ENCODE data around the gene CLPSL2. TPM values are rescaled to one million over a fixed set of nuclear protein-coding genes. Genes with fewer than 3 reads are reported as not detected.

Gene CLPSL2
- total RNA-seq, 1 experiment from 2014 or later, result not detected

DNA sequence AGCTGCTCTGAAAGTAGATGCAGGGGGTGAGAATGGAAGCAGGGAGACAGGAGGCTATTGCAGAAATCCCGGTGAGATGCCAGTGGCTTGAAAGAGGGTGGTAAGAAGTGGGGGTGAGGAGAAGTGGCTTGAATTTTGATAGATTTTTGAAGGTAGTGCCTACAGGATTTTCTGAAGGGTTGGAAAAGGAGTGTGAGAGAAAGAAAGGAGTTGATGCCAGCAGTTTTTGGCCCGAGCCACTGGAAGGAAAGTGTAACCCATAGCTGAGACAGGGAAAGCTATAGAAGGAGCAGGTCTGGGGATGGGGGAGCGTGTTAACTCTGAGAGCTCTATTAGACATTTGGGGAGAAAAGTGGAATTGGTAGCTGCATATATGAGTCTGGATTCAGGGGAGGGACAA is 29.9 kb upstream of the CLPSL2 start:
- no peak for DNase-seq (ENCODE audit: low read depth)

- DNase-seq (ENCODE audit: low read depth), result no peak
Measured at GRCh38 chr6:35747877-35748276, 28.5 kb upstream of the CLPSL2 start.

DNA sequence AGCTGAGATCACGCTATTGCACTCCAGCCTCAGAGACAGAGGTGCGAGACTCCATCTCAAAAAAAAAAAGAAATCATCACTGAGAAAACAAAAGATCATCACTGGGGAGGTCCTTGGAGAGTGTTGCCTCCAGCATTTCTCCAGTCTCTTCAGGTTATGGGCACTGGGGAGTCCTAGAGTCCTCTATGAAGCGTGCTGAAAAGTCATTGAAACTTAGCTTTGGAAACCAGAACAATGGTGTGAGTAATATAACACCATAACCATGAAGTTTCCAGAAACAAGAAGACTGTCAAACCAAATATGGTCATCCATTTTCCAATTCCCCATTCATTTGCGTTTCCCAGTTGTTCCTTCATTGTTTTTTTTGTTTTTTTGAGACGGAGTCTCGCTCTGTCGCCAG is 25.8 kb upstream of the CLPSL2 start:
- DNase-seq (ENCODE audit: low read depth), result no peak

GRCh38 chr6:35751594-35751993 is 24.8 kb upstream of the CLPSL2 start:
- no peak for DNase-seq (ENCODE audit: low read depth)

DNA sequence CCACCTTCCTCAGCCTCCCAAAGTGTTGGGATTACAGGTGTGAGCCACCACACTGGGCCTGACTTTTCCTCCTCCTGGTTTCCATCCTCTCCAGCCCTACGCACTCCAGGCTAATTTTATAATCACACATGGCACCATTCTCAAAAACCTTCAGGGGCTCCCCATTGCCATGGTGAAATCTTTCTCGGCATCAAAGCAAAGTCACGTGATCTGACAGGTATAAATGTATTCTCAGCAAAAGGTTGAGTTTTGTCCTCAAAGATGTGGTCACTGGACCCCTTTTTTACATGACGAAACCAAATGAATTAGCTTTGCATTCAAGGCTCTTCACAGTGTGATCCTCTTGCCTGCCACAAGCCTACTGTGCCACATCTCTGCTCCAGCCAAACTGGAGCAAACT is 24.1 kb upstream of the CLPSL2 start:
- no peak for DNase-seq (ENCODE audit: low read depth)

- peak; percentile 61 for DNase-seq (ENCODE audit: low read depth)
Measured at GRCh38 chr6:35754452-35755277, 21.7 kb upstream of the CLPSL2 start.

DNA sequence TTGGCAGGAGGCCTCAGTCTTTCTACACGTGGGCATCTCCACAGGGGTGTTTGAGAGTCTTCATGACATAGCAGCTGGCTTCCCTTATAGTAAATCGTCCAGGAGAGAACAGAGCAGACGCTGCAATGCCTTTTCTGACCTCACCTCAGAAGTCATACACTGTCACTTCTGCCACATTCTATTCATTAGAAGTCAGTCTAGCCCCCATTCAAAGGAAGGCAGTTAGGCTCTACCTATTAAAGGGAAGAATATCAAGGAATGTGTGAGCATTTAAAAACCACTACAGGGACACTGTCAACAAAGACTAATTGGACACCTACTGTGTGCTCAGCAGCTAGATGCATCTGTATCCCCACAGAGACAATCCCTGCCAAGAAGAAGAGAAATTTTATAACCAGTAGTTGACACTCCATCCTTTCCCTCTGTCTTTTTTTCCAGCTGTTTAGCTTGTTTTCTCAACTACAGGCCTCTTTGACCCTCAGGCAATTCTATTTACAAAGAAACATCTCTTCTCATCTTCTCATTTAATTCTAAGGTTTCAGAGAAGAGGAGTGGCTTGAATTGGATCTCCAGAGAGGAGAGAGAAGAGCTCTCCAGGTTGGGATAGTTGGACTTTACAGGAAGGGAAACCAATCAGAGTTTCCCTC is 21.0 kb upstream of the CLPSL2 start:
- DNase-seq (ENCODE audit: low read depth), result no peak

DNA sequence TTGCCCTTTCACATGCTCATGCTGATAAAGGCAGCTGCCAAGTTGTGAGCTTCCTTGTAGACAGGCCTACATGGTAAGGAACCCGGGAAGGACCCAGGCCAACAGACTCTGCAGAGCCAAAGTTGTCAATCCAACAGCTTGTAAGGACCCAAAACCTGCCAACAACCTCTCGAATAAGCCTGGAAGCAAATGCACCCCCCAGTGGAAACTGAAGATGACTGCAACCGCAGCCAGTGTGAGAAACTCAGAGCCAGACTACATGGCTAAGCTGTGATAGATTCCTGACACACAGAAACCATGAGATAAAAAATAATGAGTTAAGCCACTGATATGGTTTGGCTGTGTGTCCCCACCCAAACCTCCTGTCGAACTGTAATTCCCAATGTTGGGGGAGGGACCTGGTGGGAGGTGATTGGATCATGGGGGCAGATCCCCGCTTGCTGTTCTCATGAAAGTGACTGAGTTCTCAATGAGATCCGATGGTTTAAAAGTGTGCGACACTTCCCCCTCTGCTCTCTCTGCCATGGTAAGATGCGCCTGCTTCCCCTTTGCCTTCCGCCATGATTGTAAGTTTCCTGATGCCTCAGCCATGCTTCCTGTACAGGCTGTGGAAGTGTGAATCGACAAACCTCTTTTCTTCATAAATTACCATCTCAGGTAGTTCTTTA is 18.8 kb upstream of the CLPSL2 start:
- peak; percentile 66 for DNase-seq (ENCODE audit: low read depth)

DNA sequence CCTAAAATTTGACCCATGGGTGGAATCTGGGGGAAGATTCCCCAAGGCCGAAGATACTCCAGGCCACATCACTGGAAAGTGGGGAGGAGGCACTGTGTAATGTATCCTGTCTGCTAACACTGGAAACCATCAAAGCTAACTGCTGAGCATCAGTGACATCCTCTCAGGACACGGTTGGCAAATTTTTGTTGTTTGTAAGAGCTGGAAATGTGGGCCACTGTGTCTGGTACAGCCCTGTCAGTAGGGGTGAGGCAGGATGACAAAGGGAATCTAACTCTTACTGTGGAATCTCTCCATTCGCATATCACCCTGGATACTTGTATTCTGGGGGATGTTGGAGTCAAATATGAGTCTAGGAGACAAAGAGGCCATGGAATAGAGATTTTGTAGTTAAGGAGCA is 17.0 kb upstream of the CLPSL2 start:
- DNase-seq (ENCODE audit: low read depth), result no peak

DNA sequence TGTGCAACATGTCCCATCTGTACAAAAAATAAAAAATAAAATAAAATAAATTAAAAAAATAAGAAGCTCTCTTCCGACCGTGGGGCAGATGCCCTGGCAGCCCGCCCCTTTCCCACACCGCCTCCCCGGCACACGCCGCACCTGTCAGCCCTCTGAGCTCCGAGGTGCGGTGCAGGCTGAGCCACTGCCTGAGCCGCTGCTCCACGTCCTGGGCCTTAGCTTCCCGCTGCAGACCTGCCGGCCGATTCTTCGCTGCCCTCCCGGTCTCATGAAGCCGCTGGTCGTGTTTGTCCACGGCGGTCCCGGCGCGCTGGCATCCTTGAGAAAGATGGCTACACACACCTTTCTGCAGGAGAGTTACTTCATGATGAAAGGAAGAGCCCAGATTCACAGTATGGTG is 10.7 kb upstream of the CLPSL2 start:
- DNase-seq (ENCODE audit: low read depth), result no peak

DNA sequence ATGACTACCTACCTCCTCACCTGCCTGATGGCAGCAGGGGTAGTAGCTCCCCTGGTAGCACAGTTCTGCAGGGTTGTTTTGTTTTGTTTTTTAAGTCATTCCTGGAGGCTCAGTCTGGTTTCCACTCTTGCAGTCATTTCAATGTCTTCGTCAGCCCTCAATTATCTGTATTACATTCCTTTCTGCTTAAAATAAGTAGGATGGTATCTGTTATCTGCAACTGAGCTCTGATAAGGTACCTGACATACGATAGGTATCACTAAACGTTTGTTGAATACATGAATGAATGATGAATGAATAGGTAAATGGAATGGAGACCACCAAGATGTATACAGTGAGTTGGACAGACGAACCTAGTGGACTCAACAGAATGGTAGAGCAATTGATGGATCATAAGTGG is 7.2 kb upstream of the CLPSL2 start:
- no peak for DNase-seq (ENCODE audit: low read depth)

GRCh38 chr6:35771343-35771627 is 5.1 kb upstream of the CLPSL2 start:
- DNase-seq (ENCODE audit: low read depth), result no peak

GRCh38 chr6:35774116-35774794 is 2.1 kb upstream of the CLPSL2 start:
- no peak for DNase-seq (ENCODE audit: low read depth)

- no peak for DNase-seq (ENCODE audit: low read depth)
Measured at GRCh38 chr6:35775031-35775430, 1.4 kb upstream of the CLPSL2 start.

DNA sequence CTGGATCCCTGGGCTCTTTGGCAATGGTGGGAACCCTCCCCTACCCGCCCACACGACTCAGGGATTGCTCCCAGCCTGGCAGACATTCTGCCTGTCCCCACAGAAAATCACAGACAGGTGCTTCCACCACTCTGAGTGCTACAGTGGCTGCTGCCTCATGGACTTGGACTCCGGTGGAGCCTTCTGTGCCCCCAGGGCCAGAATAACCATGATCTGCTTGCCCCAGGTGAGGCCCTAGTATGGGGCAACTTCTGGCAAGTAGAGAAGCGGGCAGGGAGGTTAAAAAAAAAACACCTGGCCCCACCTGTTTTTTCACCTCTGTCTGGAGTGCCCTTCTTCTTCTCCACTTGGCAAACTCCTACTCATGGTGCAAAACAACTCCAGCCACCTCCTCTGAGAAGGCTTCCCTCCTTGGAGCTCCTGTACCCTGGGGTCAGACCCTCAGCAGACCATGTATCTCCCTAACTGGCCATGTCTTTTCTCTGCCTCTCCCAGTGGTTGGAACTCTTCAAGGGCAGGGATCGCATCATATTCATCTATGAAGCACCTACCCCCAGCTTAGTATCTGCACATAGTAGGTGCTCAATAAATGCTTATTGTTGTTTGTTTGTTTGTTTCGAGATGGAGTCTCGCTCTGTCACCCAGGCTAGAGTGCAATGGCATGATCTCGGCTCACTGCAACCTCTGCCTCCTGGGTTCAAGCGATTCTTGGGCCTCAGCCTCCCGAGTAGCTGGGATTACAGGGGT is 1.1 kb downstream of the CLPSL2 start:
- no peak for DNase-seq (ENCODE audit: low read depth)

DNA sequence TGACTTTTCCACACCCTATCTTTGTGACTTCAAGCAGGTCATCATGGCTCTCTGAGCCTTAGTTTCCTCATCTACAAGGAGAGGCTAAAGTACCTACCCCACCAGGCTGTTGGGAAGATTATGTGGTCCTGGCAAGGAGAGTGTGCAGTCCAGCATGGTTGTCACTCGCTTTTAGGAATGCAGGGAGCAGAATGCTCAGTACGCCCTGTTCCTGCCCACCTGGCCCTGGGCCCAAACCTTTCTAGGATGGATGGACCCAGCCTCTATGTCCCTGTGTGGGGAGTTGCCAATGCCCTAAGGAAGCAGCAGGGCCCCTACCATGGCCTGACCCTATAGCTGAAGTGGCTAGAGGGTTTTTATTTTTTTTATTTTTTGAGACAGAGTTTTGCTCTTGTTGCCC is 2.0 kb downstream of the CLPSL2 start:
- DNase-seq (ENCODE audit: low read depth), result no peak

DNA sequence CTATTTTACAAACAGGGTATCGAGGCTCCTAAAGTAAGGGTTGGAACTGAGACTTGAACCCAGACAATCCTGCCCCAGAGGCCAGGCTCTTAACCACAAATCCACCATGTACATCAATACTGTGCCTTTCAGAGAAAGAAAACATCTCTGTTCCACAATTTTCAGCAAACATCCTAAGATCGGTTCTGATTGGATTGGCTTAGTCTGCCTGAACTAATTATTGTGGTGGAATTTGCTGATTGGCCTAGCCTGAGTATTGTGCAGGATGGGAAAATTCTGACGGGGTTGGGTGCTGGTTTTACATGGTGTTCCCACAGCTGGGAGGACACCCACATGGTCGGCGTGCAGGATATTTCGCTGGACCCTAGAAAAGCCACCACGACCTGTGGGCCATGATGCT is 4.3 kb downstream of the CLPSL2 start, which contains the start of gene CLPSL1:
Gene CLPSL1, plus strand, starts transcription at position 301 of the 400 bp plus-strand sequence. Its CDS starts 92 bp downstream, at position 393.
- DNase-seq (ENCODE audit: low read depth), result no peak

- DNase-seq (ENCODE audit: low read depth), result no peak
Measured at GRCh38 chr6:35781290-35781689, 4.9 kb downstream of the CLPSL2 start.

- peak; percentile 48 for DNase-seq (ENCODE audit: low read depth)
Measured at GRCh38 chr6:35782424-35782823, 6.0 kb downstream of the CLPSL2 start.

- DNase-seq (ENCODE audit: low read depth), result no peak
Measured at GRCh38 chr6:35784200-35784599, 7.8 kb downstream of the CLPSL2 start.

- DNase-seq (ENCODE audit: low read depth), result no peak
Measured at GRCh38 chr6:35786272-35786671, 9.9 kb downstream of the CLPSL2 start.

GRCh38 chr6:35786810-35787209 is 10.4 kb downstream of the CLPSL2 start:
- no peak for DNase-seq (ENCODE audit: low read depth)
